Common myeloid progenitor, CD34-positive (primary cell): Measurements from ENCODE around the gene AMIGO3.
"Not testable (repeated sequence)": the region's sequence is repeated elsewhere in the genome, so short reads cannot be mapped to it uniquely, and the experiment has no call there.

ENCODE experiments used
- CTCF ChIA-PET: fragments of 350-600 bp; sonication (Branson Sonifier 250); formaldehyde crosslinking; loops from one replicate; lab custom pipeline; 2021; ENCODE audit warnings: antibody characterized with exemption; lab: Charles Lee
- POLR2A ChIA-PET: fragments of 350-600 bp; sonication (Branson Sonifier 250); formaldehyde crosslinking; loops from one replicate; lab custom pipeline; 2021; ENCODE audit warnings: antibody characterized with exemption; lab: Charles Lee
- DNase-seq, 3 donors: peaks; one replicate each; pipeline versions ENCODE4 v3.0.0 to v3.0.0-alpha.2; 2013
- H3K27ac ChIP-seq, 2 experiments: 1 replicate in 1 of 2; 2 replicates in 1 of 2; pipeline ENCODE4 v1.7.0; 2013; ENCODE audit warnings: inconsistent platforms in 2 of 2, low read length in 2 of 2, mild to moderate bottlenecking in 2 of 2, low read depth in 1 of 2, moderate library complexity in 1 of 2; ENCODE audit not compliant: severe bottlenecking in 2 of 2, insufficient read depth in 1 of 2, poor library complexity in 1 of 2
- H3K27me3 ChIP-seq, 5 experiments: replicated peaks in 2 of 5; 1 replicate in 3 of 5; 2 replicates in 2 of 5; pipeline versions ENCODE4 v1.6.1 to v1.7.0; 2013; ENCODE audit warnings: low read length in 4 of 5, mild to moderate bottlenecking in 2 of 5, moderate library complexity in 2 of 5, inconsistent platforms in 1 of 5; ENCODE audit not compliant: insufficient read depth in 5 of 5, control insufficient read depth in 4 of 5
- H3K36me3 ChIP-seq, 4 experiments: 1 replicate in 2 of 4; 2 replicates in 2 of 4; pipeline versions ENCODE4 v1.6.1 to v1.7.0; 2013; ENCODE audit warnings: low read length in 3 of 4, control low read depth in 1 of 4, mild to moderate bottlenecking in 1 of 4; ENCODE audit not compliant: control insufficient read depth in 4 of 4, insufficient read depth in 4 of 4
- H3K4me1 ChIP-seq, 4 experiments: 1 replicate in 3 of 4; 2 replicates in 1 of 4; pipeline versions ENCODE4 v1.6.1 to v1.7.1; 2013; ENCODE audit warnings: low read length in 3 of 4, mild to moderate bottlenecking in 3 of 4, control low read depth in 1 of 4, inconsistent platforms in 1 of 4, moderate library complexity in 1 of 4; ENCODE audit not compliant: control insufficient read depth in 4 of 4, insufficient read depth in 4 of 4; ENCODE audit errors: control extremely low read depth in 1 of 4
- H3K4me3 ChIP-seq, 7 experiments: 1 replicate in 4 of 7; 2 replicates in 3 of 7; pipeline versions ENCODE4 v1.5.1 to v1.7.0; 2013; ENCODE audit warnings: mild to moderate bottlenecking in 7 of 7, low read length in 6 of 7, moderate library complexity in 6 of 7, inconsistent platforms in 2 of 7, low read depth in 2 of 7, control low read depth in 1 of 7; ENCODE audit not compliant: insufficient read depth in 4 of 7, control insufficient read depth in 1 of 7; ENCODE audit errors: extremely low read depth in 1 of 7
- H3K9me3 ChIP-seq, 5 experiments: 1 replicate in 4 of 5; 2 replicates in 1 of 5; pipeline versions ENCODE4 v1.6.1 to v1.7.1; 2013; ENCODE audit warnings: low read length in 4 of 5, mild to moderate bottlenecking in 2 of 5, inconsistent platforms in 1 of 5, low read depth in 1 of 5, moderate library complexity in 1 of 5; ENCODE audit not compliant: control insufficient read depth in 4 of 5, insufficient read depth in 2 of 5; ENCODE audit errors: control extremely low read depth in 1 of 5
- WGBS: methylation state at CpG from one replicate; pipeline ENCODE4 v1.1.5; 2013; ENCODE audit not compliant: insufficient coverage; 5-methylcytosine and 5-hydroxymethylcytosine counted together

AMIGO3 gene

DNA sequence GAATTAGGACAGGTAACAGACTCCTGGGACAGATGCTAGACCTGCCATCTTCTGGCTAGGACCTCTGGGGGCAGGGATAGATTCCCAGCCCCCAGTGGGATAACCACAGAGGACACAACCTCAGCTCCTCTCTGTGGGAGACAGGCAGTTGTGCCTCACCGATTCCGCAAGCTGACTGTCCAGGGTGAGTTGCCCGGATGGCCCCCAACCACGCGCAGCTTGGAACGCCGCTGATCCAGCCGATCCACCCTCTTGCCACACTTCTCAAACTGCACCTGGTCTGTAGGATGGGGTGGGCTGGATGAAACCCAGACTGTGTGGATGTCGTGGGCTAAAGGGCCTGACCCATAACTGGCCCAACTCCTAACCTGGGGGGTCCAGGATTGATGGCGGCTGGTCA is 34.4 kb downstream of the AMIGO3 start:
- Histone ChIP-seq H3K27me3 (peaks cover 0 to 14% (median 2%) of the 10 kb centered on the region in 5 experiments), H3K36me3 (peaks cover 6 to 44% (median 36%) of the 10 kb centered on the region in 4 experiments), H3K4me1 (peaks cover 0 to 18% (median 13%) of the 10 kb centered on the region in 4 experiments)
- POLR2A ChIA-PET, H3K9me3 ChIP-seq, DNase-seq, H3K4me3 ChIP-seq, CTCF ChIA-PET, H3K27ac ChIP-seq: not testable (repeated sequence)
- WGBS: 100% methylated on average over 4 of the region's 10 CpGs

DNA sequence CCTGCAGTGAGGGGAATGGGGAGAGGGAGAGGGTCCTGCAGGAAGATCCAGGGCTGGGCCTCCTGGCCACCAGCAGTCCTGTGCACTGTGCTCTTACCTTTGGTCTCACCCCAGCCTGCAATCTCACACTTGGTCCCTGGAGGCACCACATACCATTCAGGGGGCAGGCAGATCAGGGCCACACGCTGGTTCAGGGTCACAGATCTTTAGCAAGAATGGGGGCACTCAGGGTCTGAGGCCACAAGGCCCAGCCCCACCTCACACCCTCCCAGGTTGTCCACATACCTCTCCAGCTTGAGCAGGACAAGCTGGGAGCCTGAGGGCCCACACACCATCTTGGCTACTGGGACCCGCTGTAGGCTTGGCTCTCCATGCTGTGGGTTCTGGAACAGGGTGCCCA is 35.0 kb downstream of the AMIGO3 start:
- WGBS: 86% methylated on average over 1 of the region's 2 CpGs
- not testable (repeated sequence) for H3K9me3 ChIP-seq

DNA sequence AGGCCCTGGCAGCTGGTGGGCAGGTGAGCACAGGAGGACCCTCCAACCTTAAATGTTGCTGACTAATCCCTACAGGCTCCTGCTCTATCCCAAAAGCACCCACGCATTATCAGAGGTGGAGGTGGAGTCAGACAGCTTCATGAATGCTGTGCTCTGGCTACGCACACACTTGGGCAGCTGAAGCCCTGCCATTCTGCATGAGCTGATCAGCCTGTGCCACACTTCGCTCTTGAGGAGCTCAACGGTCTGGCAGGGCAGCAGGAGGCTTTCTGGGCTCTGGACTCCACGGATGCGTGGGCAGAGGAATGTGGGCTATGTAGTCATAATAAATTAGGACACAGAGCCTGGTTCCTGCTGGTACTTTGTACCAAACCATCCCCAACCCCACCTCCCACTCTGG is 36.3 kb downstream of the AMIGO3 start:
- no peaks in the 10 kb centered on the region for H3K9me3 ChIP-seq
- DNase-seq: no peak
- POLR2A ChIA-PET: interaction anchor here (0.6 kb wide), 1 partner anchor 325 kb away, joined by 3 read pairs; no protein-coding TSS in a partner anchor
- peaks cover 0 to 14% (median 2%) of the 10 kb centered on the region in 5 experiments for H3K27me3 ChIP-seq
- H3K4me1 ChIP-seq: peaks cover 0 to 7% (median 2%) of the 10 kb centered on the region in 4 experiments
- WGBS: 93% methylated on average over 4 of the region's 6 CpGs
- no peak overlapping the region for H3K27ac ChIP-seq
- peaks cover 9 to 64% (median 54%) of the 10 kb centered on the region in 4 experiments for H3K36me3 ChIP-seq
- CTCF ChIA-PET: interaction anchor here (1.4 to 1.6 kb wide), 2 partner anchors 12 to 144 kb away, joined by 4 read pairs; no protein-coding TSS in a partner anchor
- no peak overlapping the region for H3K4me3 ChIP-seq

More for the DNA sequence above, 35.0 kb downstream of the AMIGO3 start:
- H3K27me3 ChIP-seq: peaks cover 0 to 14% (median 2%) of the 10 kb centered on the region in 5 experiments
- peaks cover 6 to 51% (median 42%) of the 10 kb centered on the region in 4 experiments for H3K36me3 ChIP-seq
- H3K27ac ChIP-seq, DNase-seq, CTCF ChIA-PET, H3K4me3 ChIP-seq, POLR2A ChIA-PET: not testable (repeated sequence)
- peaks cover 0 to 13% (median 10%) of the 10 kb centered on the region in 4 experiments for H3K4me1 ChIP-seq

DNA sequence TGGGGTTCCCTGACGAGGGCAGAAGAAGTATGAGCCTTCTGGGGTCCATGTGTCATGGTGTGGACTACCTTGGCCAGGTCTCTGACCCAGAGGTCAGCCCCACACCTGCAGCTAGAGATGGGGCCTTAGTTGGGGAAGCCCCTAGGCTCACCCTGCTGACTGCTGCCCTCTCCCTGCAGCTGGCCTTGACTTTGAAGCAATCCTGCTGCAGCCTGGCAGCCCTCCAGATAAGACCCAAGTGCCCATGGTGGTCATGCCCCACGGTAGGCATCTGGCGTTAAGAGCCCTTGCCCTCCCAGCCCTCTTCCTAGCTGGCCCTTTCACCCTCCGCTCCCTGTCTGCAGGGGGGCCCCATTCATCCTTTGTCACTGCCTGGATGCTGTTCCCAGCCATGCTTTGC is 37.9 kb downstream of the AMIGO3 start:
- H3K27ac ChIP-seq: no peak overlapping the region
- H3K4me1 ChIP-seq: peaks cover 0 to 5% (median 0%) of the 10 kb centered on the region in 4 experiments
- H3K27me3 ChIP-seq: peaks cover 0 to 10% (median 0%) of the 10 kb centered on the region in 5 experiments
- H3K4me3 ChIP-seq: no peak overlapping the region
- peaks cover 9 to 80% (median 68%) of the 10 kb centered on the region in 4 experiments for H3K36me3 ChIP-seq
- ChIA-PET POLR2A (no interaction called here), CTCF (no interaction called here)
- no peak for DNase-seq
- 98% methylated on average over 4 of the region's 4 CpGs for WGBS
- no peaks in the 10 kb centered on the region for H3K9me3 ChIP-seq

DNA sequence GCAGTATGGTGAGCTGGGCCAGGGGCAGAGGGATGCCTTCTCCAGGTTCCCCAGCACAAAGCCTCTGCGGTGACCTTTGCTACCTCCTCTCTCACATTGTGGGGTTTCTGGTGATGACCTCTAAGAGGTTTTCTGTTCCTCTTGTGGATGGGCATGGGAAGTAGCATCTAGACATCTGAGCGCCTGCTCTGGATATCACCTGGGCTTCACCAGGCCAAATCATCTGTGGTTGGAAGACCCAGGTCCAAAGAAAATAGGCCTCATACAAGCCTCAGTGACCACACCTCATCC is 38.3 kb downstream of the AMIGO3 start:
- peaks cover 9 to 83% (median 71%) of the 10 kb centered on the region in 4 experiments for H3K36me3 ChIP-seq

DNA sequence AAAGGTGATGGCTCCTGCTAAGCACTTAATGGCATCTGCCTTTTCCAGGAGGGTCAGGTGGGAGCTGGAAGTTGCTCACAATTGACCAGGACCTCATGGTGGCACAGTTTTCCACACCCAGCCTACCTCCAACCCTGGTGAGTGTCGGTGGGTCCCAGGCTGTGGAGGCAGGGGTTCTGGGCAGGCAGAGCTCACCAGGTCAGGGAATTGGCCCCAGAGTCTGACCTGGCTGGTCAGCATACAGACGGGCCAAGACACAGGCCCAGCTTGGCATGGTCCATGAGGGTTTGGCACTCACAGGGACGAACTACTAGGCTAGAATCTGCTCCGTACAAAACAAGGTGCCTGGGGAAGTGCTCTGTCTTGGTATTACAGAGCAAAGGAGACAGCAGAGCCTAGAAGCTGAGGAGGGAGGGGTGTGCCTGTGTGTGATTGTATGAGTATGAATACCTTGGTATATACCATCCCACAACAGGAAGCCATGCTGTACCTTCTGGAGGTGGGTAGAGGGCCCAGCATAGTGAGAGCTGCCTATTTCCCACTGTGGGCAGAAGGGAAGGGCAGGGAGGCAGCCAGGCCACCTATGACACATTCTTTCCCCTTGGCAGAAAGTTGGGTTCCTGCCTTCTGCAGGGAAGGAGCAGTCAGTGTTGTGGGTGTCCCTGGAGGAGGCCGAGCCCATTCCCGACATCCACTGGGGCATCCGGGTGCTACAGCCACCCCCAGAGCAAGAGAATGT is 38.8 kb downstream of the AMIGO3 start:
- ChIA-PET POLR2A (no interaction called here), CTCF (interaction anchor here (1.2 kb wide), 1 partner anchor 9 kb away, joined by 3 read pairs; no protein-coding TSS in a partner anchor)
- Histone ChIP-seq H3K27ac (no peak overlapping the region), H3K4me3 (no peak overlapping the region), H3K9me3 (no peaks in the 10 kb centered on the region), H3K27me3 (peaks cover 0 to 5% (median 0%) of the 10 kb centered on the region in 5 experiments), H3K4me1 (peaks cover 0 to 1% (median under 1%) of the 10 kb centered on the region in 4 experiments), H3K36me3 (peaks cover 9 to 89% (median 75%) of the 10 kb centered on the region in 4 experiments)
- 96% methylated on average over 5 of the region's 7 CpGs for WGBS
- DNase-seq: no peak

More for the DNA sequence above, 38.3 kb downstream of the AMIGO3 start:
- Histone ChIP-seq H3K27me3 (peaks cover 0 to 7% (median 0%) of the 10 kb centered on the region in 5 experiments), H3K27ac (no peak overlapping the region), H3K9me3 (no peaks in the 10 kb centered on the region), H3K4me3 (no peak overlapping the region), H3K4me1 (peaks cover 0 to 1% (median 0%) of the 10 kb centered on the region in 4 experiments)
- CTCF ChIA-PET: no interaction called here
- no peak for DNase-seq
- 100% methylated on average over 2 of the region's 2 CpGs for WGBS
- POLR2A ChIA-PET: no interaction called here

DNA sequence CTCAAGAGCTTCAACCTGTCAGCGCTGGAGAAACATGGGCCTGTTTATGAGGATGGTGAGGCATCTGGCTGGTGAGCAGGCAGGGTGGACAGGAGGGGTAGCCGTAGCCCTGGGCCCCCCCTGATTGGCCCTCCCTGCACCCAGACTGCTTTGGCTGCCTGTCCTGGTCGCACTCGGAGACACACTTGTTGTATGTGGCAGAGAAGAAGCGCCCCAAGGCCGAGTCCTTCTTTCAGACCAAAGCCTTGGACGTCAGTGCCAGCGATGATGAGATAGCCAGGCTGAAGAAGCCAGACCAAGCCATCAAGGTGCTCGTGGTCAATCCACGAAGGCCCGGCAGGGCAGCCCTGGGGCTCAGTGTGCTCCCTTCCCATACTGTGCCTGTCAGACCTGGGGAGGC is 43.6 kb downstream of the AMIGO3 start:
- ChIA-PET POLR2A (no interaction called here), CTCF (interaction anchor here (0.6 to 2.1 kb wide), 4 partner anchors 10 to 136 kb away, joined by 3 to 8 read pairs (median 5); no protein-coding TSS in a partner anchor)
- no peak for DNase-seq
- no peak overlapping the region for H3K4me3 ChIP-seq
- no peaks in the 10 kb centered on the region for H3K9me3 ChIP-seq
- WGBS: 97% methylated on average over 11 of the region's 11 CpGs
- no peak overlapping the region for H3K27ac ChIP-seq
- peaks cover 0 to 25% (median 23%) of the 10 kb centered on the region in 4 experiments for H3K4me1 ChIP-seq
- H3K27me3 ChIP-seq: no peaks in the 10 kb centered on the region
- peaks cover 3 to 57% (median 47%) of the 10 kb centered on the region in 4 experiments for H3K36me3 ChIP-seq
